ENCODE results near the gene DIS3L2.
"Not testable (repeated sequence)": the region's sequence is repeated elsewhere in the genome, so short reads cannot be mapped to it uniquely, and the experiment has no call there.

Gene DIS3L2

DNA sequence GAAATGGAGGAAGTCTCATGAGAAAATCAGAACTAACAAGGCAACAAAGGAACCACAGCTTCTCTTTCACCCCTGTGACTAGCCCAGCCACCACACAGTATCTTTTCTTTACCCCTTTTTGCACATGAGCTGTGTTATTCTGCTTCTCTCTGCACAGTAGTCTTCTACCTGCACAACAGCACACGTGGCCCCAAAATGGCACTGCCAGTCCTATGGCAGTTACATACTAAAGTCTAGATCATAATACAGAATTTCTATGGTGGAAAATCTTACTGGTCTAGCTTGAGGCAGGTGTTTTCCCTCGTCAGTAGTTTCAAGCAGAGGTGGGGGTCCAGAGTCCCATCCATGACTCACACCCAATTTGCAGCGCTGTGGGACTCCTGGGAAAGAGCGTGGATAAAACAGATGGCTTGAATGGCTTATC is 177.7 kb downstream of the DIS3L2 start:
- peak overlapping the region; percentile 72 for H3K27ac Mint-ChIP-seq
- peaks cover 15% of the 10 kb centered on the region for H3K36me3 Mint-ChIP-seq (ENCODE audit: low read depth)
- no peak overlapping the region for H3K4me3 Mint-ChIP-seq
- no peaks in the 10 kb centered on the region for H3K27me3 Mint-ChIP-seq
- H3K4me1 Mint-ChIP-seq (ENCODE audit: low read depth), result peaks cover 48% of the 10 kb centered on the region
- no peaks in the 10 kb centered on the region for H3K9me3 Mint-ChIP-seq

DNA sequence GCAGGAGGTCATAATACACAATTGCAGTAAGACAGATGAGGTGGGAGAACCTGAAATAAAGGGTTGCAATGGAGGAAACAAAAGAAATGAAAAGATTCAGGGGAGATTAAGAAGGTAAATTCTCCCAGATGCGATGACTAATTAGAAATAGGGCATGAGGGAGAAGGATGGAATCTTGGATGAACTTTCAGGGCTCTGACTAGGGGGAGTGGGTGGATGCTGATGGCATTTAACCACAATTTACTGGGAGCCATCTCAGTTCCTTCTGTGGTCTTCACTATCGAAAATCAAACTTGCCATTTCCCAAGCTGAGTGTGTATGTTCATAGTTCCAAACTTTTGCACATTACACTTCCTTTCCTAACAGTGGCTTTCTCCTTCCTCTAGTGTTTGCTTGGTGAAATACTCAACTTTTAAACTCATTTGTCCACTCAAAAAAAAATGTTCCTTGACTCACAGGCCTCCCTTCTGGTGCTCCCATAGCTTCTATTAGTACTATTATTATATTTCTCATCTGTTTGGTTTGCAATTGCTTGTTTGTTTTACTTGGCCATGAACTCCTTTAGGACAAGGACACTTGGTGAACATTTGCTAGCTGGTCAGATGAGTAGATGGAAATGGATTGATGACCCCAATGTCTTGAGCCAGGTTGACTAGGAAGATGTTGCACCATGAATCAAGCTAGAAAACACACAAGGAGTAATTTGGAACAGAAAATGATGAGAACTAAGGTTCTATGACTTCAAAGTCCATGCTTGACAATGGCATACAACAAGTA is 178.5 kb downstream of the DIS3L2 start:
- peaks cover 44% of the 10 kb centered on the region for H3K4me1 Mint-ChIP-seq (ENCODE audit: low read depth)
- no peak overlapping the region for H3K27ac Mint-ChIP-seq
- no peaks in the 10 kb centered on the region for H3K27me3 Mint-ChIP-seq
- H3K4me3 Mint-ChIP-seq, result no peak overlapping the region
- H3K9me3 Mint-ChIP-seq, result no peaks in the 10 kb centered on the region
- peaks cover 13% of the 10 kb centered on the region for H3K36me3 Mint-ChIP-seq (ENCODE audit: low read depth)

DNA sequence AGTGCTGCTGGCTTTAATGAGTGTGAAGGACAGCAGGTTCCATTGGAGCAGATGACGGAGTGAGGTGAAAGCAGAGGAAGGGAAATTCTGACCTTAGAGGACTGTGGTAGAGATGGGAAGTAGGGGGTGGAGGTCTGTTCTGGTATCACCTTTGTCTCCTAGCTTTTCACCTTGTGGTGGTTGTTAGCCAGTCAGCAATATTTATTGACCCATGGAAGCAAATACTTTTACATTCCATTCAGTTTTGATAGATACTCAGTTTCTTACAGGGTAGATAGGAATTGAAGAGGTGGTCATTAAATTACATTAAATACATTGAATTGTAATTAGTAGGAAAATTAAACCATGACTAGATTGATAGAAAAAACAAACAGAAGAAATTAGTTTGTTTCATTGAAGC is 180.1 kb downstream of the DIS3L2 start:
- H3K4me1 Mint-ChIP-seq (ENCODE audit: low read depth), result peaks cover 37% of the 10 kb centered on the region
- no peaks in the 10 kb centered on the region for H3K27me3 Mint-ChIP-seq
- H3K27ac Mint-ChIP-seq, result no peak overlapping the region
- H3K4me3 Mint-ChIP-seq, result no peak overlapping the region
- no peaks in the 10 kb centered on the region for H3K9me3 Mint-ChIP-seq
- peaks cover 12% of the 10 kb centered on the region for H3K36me3 Mint-ChIP-seq (ENCODE audit: low read depth)

DNA sequence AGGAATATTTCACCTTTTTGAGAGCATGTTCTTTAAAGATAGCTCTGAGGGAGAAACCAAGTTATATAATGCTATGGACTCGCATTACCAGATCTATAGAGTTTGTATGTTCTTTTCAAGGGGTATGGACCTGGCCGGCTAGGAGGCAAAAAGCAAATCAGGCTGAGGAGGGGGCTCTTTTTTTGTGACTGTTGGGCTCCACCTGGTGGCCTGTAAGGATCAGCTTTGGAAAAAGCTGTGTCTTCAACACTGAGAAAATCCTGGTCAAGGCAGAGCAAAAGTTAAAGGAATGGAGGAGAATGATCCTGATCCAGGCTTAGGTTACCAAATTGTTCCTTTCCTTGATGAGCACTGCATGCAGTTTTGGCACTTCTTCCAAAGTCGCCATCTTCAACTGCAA is 180.5 kb downstream of the DIS3L2 start:
- H3K27me3 Mint-ChIP-seq, result no peaks in the 10 kb centered on the region
- H3K9me3 Mint-ChIP-seq, result no peaks in the 10 kb centered on the region
- H3K27ac Mint-ChIP-seq, result no peak overlapping the region
- H3K36me3 Mint-ChIP-seq (ENCODE audit: low read depth), result peaks cover 13% of the 10 kb centered on the region
- peaks cover 35% of the 10 kb centered on the region for H3K4me1 Mint-ChIP-seq (ENCODE audit: low read depth)
- no peak overlapping the region for H3K4me3 Mint-ChIP-seq

DNA sequence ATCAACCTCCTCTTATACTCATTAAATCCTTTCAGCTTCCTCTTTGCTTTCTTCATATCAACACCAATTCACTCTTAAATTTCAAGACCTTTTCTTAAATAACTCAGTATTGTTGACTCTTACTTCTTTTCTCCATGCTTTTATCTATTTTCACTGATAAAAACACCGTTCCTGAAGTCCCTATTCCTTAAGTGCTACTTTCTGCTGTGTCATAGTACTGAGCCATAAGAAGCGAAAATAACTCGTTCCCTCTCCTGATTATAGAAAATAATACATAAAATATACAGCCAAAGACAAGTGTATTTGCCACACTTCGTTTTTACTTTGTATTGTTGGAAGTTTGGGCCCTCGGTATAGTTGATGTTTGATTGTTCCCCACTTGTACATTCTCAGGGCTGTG is 181.0 kb downstream of the DIS3L2 start:
- no peak overlapping the region for H3K27ac Mint-ChIP-seq
- H3K36me3 Mint-ChIP-seq (ENCODE audit: low read depth), result peaks cover 16% of the 10 kb centered on the region
- no peaks in the 10 kb centered on the region for H3K27me3 Mint-ChIP-seq
- H3K9me3 Mint-ChIP-seq, result no peaks in the 10 kb centered on the region
- H3K4me3 Mint-ChIP-seq, result no peak overlapping the region
- peaks cover 30% of the 10 kb centered on the region for H3K4me1 Mint-ChIP-seq (ENCODE audit: low read depth)

DNA sequence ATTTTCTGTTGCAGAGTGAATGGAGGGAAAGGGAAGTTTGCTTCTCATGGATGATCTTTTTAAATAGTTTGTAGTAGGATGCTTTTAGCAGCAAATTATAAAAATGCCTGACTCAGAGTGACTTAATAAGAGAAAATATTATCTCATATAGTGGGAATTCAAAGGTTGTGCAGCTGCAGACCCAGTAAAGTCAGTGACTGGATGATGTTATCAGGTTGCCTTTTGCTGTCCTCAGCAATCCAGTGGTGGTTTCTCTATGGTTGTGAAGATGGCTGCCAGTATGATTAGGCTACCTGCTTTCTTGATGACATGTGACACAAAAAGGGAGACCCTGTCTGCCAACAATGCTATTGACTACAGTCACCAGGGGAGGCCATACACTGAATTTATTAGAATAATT is 184.8 kb downstream of the DIS3L2 start:
- Mint-ChIP-seq H3K4me3 (no peak overlapping the region), H3K27me3 (no peaks in the 10 kb centered on the region), H3K9me3 (no peaks in the 10 kb centered on the region), H3K27ac (no peak overlapping the region), H3K36me3 (ENCODE audit: low read depth) (peaks cover 4% of the 10 kb centered on the region), H3K4me1 (ENCODE audit: low read depth) (peaks cover 4% of the 10 kb centered on the region)

DNA sequence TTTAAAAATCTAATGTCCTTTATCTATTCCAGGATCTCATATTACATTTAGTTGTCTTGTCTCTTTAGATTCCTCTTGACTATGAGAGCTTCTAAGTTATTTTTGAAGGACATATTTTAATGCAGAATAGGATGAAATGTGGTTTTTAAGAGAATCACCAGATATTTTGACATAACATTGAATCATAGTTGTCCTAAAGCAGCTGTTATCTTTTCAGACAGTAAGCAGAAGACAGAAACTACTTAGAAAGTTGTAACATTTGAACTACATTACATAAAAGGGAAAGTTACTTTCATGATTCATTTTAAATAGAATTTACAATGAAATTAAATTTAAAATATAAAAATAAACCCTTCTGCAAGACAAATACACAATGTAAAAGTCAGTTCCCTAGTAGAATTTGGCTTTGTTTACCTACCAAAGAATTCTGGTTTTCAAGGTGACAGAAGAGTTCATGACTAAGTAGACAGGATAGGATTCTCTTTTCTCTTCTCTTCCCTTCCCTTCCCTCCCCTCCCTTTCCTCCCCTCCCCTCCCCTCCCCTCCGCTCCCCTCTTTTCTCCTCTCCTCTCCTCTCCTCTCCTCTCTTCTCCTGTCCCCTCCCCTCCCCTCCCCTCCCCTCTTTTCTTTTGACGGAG is 186.0 kb downstream of the DIS3L2 start:
- no peak overlapping the region for H3K27ac Mint-ChIP-seq
- peaks cover 4% of the 10 kb centered on the region for H3K36me3 Mint-ChIP-seq (ENCODE audit: low read depth)
- H3K9me3 Mint-ChIP-seq, result no peaks in the 10 kb centered on the region
- no peaks in the 10 kb centered on the region for H3K27me3 Mint-ChIP-seq
- H3K4me3 Mint-ChIP-seq, result no peak overlapping the region
- H3K4me1 Mint-ChIP-seq (ENCODE audit: low read depth), result no peaks in the 10 kb centered on the region

DNA sequence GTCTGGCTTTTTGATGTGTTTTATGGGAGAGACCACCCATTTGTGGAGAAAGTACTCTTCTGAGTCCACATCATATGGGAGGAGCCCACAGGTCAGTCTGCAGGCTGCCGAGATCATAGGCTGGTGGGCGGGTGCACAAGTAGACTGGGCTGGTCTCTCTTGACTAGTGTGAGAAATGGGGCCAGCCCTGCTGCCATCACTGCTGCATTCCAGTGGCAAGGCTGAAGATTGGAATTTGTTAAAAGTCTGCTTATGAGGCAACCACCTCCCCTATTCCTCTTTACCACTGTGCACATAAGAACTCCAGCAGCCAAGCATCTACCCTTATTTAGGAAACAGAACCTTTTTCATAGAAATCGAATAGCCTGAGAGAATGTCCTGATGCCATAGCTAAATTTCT is 200.7 kb downstream of the DIS3L2 start:
- Mint-ChIP-seq H3K36me3 (ENCODE audit: low read depth) (peaks cover 37% of the 10 kb centered on the region), H3K27me3 (no peaks in the 10 kb centered on the region), H3K9me3 (no peaks in the 10 kb centered on the region), H3K4me1 (ENCODE audit: low read depth) (no peaks in the 10 kb centered on the region), H3K27ac (no peak overlapping the region), H3K4me3 (no peak overlapping the region)

DNA sequence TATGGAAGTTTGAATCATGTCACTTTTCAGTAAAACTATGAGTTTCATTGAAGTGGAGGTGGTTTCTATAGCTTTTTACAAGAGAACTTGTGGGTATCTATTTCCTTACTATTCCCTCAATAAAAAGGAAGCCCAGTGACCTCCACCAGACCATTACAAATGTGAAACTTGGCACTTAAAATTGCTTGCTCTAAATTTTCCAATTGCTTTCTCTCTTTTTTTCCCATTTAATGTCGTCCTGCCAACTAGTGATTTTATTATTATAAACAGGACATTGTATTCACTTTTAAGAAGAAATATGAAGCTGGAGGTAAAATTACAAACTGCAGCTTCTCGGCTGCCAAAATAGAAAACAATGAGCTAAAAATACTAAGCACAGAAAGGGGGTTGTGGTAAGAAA is 208.9 kb downstream of the DIS3L2 start:
- peaks cover 3% of the 10 kb centered on the region for H3K9me3 Mint-ChIP-seq
- peaks cover 9% of the 10 kb centered on the region for H3K4me1 Mint-ChIP-seq (ENCODE audit: low read depth)
- H3K36me3 Mint-ChIP-seq (ENCODE audit: low read depth), result peaks cover 13% of the 10 kb centered on the region
- H3K27ac Mint-ChIP-seq, result no peak overlapping the region
- H3K4me3 Mint-ChIP-seq, result no peak overlapping the region
- no peaks in the 10 kb centered on the region for H3K27me3 Mint-ChIP-seq

DNA sequence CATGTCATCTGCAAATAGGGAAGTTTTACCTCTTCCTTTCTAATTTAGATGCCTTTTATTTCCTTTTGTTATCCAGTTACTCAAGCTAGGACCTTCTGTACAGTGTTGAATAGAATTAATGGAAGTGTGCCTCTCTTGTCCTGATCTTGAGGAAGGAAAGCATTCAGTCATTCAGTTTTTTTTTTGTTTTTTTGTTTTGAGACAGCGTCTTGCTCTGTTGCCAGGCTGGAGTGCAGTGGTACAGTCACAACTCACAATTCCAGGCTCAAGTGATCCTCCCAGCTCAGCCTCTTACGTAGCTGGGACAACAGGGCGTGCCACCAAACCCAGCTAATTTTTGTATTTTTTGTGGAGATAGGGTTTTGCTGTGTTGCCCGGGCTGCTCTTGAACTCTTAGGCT is 213.1 kb downstream of the DIS3L2 start:
- no peak overlapping the region for H3K27ac Mint-ChIP-seq
- peaks cover 21% of the 10 kb centered on the region for H3K36me3 Mint-ChIP-seq (ENCODE audit: low read depth)
- H3K27me3 Mint-ChIP-seq, result no peaks in the 10 kb centered on the region
- H3K4me3 Mint-ChIP-seq, result no peak overlapping the region
- H3K9me3 Mint-ChIP-seq, result peaks cover 8% of the 10 kb centered on the region
- H3K4me1 Mint-ChIP-seq (ENCODE audit: low read depth), result peaks cover 9% of the 10 kb centered on the region

DNA sequence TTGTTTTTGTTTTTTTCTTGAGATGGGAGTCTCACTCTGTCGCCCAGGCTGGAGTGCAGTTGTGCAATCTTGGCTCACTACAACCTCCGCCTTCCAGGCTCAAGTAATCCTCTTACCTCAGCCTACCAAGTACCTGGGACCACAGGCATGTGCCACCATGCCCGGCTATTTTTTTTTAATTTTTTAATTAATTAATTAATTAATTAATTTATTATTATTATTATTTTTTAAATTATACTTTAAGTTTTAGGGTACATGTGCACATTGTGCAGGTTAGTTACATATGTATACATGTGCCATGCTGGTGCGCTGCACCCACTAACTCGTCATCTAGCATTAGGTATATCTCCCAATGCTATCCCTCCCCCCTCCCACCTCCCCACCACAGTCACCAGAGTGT is 215.1 kb downstream of the DIS3L2 start:
- H3K27me3 Mint-ChIP-seq; H3K27ac Mint-ChIP-seq; H3K4me1 Mint-ChIP-seq (ENCODE audit: low read depth); H3K9me3 Mint-ChIP-seq; H3K4me3 Mint-ChIP-seq: not testable (repeated sequence)
- H3K36me3 Mint-ChIP-seq (ENCODE audit: low read depth), result peaks cover 21% of the 10 kb centered on the region

DNA sequence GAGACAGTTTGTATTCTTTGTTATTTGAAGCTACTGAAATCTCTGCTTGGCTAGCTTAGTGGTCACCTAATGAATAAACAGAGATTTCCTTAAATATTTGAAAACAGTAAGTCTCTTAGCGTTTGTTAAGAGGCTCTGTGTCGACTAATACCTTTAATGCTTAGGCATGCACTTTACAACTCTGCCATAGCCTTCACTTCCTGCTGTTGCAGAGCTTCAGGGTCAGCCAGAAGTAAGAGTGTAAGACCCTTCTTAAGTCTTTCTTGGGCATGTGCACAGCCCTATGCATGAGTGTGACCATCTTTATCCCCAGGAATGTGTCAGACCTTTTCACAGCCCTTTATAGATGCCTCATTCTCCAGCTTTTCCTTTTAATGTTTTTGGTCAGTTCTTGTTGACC is 221.8 kb downstream of the DIS3L2 start:
- no peaks in the 10 kb centered on the region for H3K4me1 Mint-ChIP-seq (ENCODE audit: low read depth)
- no peak overlapping the region for H3K4me3 Mint-ChIP-seq
- peaks cover 36% of the 10 kb centered on the region for H3K36me3 Mint-ChIP-seq (ENCODE audit: low read depth)
- H3K27ac Mint-ChIP-seq, result no peak overlapping the region
- no peaks in the 10 kb centered on the region for H3K27me3 Mint-ChIP-seq
- no peaks in the 10 kb centered on the region for H3K9me3 Mint-ChIP-seq

DNA sequence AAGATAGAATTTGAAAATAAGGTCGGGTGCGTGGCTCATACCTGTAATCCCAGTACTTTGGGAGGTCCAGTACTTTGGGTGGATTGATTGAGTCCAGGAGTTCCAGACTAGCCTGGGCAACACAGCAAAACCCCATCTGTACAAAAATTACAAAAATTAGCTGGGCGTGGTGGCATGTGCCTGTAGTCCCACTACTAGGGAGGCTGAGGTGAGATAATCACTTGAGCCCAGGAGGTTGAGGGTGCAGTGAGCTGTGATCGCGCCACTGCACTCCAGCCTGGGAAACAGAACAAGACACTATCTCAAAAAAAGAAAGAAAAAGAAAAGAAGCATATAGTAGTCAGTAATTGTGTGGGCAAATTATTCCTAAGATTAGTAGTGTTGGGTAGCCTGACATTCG is 222.8 kb downstream of the DIS3L2 start:
- no peak overlapping the region for H3K27ac Mint-ChIP-seq
- no peaks in the 10 kb centered on the region for H3K9me3 Mint-ChIP-seq
- H3K36me3 Mint-ChIP-seq (ENCODE audit: low read depth), result peaks cover 46% of the 10 kb centered on the region
- no peaks in the 10 kb centered on the region for H3K4me1 Mint-ChIP-seq (ENCODE audit: low read depth)
- H3K27me3 Mint-ChIP-seq, result no peaks in the 10 kb centered on the region
- no peak overlapping the region for H3K4me3 Mint-ChIP-seq

DNA sequence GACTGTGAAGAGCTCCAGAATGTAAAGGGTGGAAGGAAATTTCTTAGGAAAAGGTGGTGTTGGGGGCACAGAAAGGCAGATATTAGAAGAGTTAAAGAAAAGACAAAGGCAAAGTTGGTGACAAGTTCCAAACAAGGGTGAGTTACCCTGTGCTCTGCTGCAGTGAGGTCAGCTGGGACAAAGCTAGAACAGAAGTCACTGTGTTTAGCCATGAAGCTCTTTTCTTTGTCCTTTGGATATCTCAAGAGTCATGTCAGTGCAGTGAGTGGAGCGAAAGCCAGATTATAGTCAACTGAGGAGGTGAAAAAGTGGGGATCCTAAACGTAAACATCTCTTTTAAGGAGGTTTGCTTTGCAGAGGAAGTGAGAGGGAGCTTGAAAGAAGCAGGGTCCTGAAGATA is 229.3 kb downstream of the DIS3L2 start:
- Mint-ChIP-seq H3K27ac (no peak overlapping the region), H3K4me3 (no peak overlapping the region), H3K9me3 (peaks cover 5% of the 10 kb centered on the region), H3K36me3 (ENCODE audit: low read depth) (peaks cover 62% of the 10 kb centered on the region), H3K4me1 (ENCODE audit: low read depth) (no peaks in the 10 kb centered on the region), H3K27me3 (no peaks in the 10 kb centered on the region)

DNA sequence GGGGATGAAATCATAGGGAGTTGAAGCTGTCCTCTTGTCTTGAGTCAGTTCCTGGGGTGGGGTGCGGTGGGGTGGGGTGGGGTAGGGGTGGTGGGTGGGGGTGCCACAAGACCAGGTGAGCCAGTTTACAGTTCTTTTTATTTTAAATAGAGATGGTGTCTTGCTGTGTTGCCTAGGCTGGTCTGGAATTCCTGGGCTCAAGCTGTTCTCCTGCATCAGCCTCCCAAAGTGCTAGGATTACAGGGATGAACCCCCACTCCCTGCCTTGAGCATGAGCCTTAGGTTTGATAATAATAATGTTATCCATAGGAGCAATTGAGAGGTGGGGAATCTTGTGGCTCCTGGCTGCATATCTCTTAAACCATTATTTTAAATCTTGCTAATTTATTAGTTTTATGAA is 234.0 kb downstream of the DIS3L2 start:
- Mint-ChIP-seq H3K4me1 (ENCODE audit: low read depth) (no peaks in the 10 kb centered on the region), H3K27ac (no peak overlapping the region), H3K36me3 (ENCODE audit: low read depth) (peaks cover 43% of the 10 kb centered on the region), H3K27me3 (no peaks in the 10 kb centered on the region), H3K4me3 (no peak overlapping the region), H3K9me3 (peaks cover 5% of the 10 kb centered on the region)

DNA sequence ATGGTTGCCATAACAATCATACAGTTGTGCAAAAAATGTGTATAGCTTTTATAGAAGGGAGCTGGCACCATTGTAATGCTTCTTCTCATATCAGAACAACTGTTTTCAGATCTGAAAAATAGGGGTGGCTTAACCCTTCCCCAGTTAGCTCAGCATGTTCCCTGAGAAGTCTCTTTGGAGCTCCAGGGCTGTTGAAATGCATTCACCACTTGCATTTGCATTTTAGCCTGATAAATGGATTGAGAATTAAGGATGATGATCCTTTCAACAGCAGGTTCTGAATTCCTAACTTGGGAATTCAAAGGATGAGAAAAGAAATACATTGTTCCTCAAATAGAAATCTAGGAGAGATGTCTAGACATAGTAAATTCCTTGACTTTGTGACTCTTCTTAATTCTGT is 235.3 kb downstream of the DIS3L2 start:
- peaks cover 42% of the 10 kb centered on the region for H3K36me3 Mint-ChIP-seq (ENCODE audit: low read depth)
- H3K27ac Mint-ChIP-seq, result no peak overlapping the region
- H3K4me1 Mint-ChIP-seq (ENCODE audit: low read depth), result no peaks in the 10 kb centered on the region
- H3K9me3 Mint-ChIP-seq, result peaks cover 5% of the 10 kb centered on the region
- no peak overlapping the region for H3K4me3 Mint-ChIP-seq
- no peaks in the 10 kb centered on the region for H3K27me3 Mint-ChIP-seq
